GM12878 (cell line): ENCODE results near the gene SPAG16. TPM values are rescaled to one million over a fixed set of nuclear protein-coding genes. Genes with fewer than 3 reads are reported as not detected.

Experiments used
- EGR1 ChIP-seq, 2 experiments: IDR thresholded peaks; 1 replicate in 1 of 2; 2 replicates in 1 of 2; pipeline ENCODE4 v1.6.1; 2011 to 2012; ENCODE audit warnings: low read depth in 2 of 2, low read length in 2 of 2, borderline replicate concordance in 1 of 2, mild to moderate bottlenecking in 1 of 2, moderate library complexity in 1 of 2
- ELK1 ChIP-seq: IDR thresholded peaks from 2 replicates; pipeline ENCODE4 v1.6.1; 2012; ENCODE audit warnings: low read depth, low read length, improper control_type of control experiment
- MYB ChIP-seq: fragments of 150-350 bp; IDR thresholded peaks from 2 replicates; pipeline ENCODE4 v1.6.1; 2014; ENCODE audit warnings: mild to moderate bottlenecking, low read depth, low read length, borderline replicate concordance
- POLR2AphosphoS5 ChIP-seq: IDR thresholded peaks from 2 replicates; pipeline ENCODE4 v1.6.1; 2011; ENCODE audit warnings: mild to moderate bottlenecking, low read length, inconsistent platforms
- RAD21 ChIP-seq: IDR thresholded peaks from 2 replicates; pipeline ENCODE4 v1.6.1; 2011; ENCODE audit warnings: mild to moderate bottlenecking, low read depth, low read length, moderate library complexity; ENCODE audit not compliant: insufficient read depth
- RFX5 ChIP-seq: IDR thresholded peaks from 2 replicates; pipeline ENCODE4 v1.6.1; 2011; ENCODE audit warnings: low read depth, low read length, improper control_type of control experiment
- SP1 ChIP-seq: IDR thresholded peaks from one replicate; pipeline ENCODE4 v1.6.1; 2011; ENCODE audit warnings: low read depth, low read length
- ZNF384 ChIP-seq: IDR thresholded peaks from 2 replicates; pipeline ENCODE4 v1.6.1; 2012; ENCODE audit warnings: low read depth, mild to moderate bottlenecking, low read length, improper control_type of control experiment, borderline replicate concordance
- ZNF592 ChIP-seq: fragments of 450-650 bp; IDR thresholded peaks from 2 replicates; pipeline ENCODE4 v1.6.1; 2017; ENCODE audit warnings: mild to moderate bottlenecking, moderate library complexity
- polyA plus RNA-seq, 11 experiments: library from polyadenylated mRNA; depleted of rRNA in 4 of 11; unstranded in 6 of 11; stranded (reverse) in 5 of 11; fragments of >200 nt; fragmentation: Nextera tagmentation in 4 of 11; fragmentation: Illumina TruSeq in 1 of 11; extraction: Ambion mirVana in 4 of 11; extraction: Trizol in 1 of 11; gene quantifications; 1 replicate in 1 of 11; 2 replicates in 10 of 11; pipeline versions ENCODE4 v1.2.1 to v1.2.3, GENCODE V29; 2011 to 2016; ENCODE audit warnings: inconsistent platforms in 2 of 11, missing spikeins in 2 of 11, low read depth in 1 of 11
- total RNA-seq, 4 experiments: library from RNA; depleted of rRNA in 3 of 4; stranded (reverse); fragments of >200 nt in 3 of 4; fragmentation: Illumina TruSeq in 1 of 4; extraction: Trizol in 1 of 4; gene quantifications; 2 replicates each; pipeline versions ENCODE4 v1.2.1 to v1.2.3, GENCODE V29; 2013 to 2021

Gene SPAG16
- total and polyA plus RNA-seq, 10 of the 15 experiments (the other 5 are each of a cell fraction or from before 2014, with no cell fraction given): 6.0 to 25.0 (median 15.2) TPM

GRCh38 chr2:214244847-214245246 lies 960.6 kb downstream of the SPAG16 start (continued):
- TF ChIP-seq ZNF592 (no peak), MYB (no peak), EGR1 (IDR thresholded peaks at IDR 0.05; ENCODE audit: borderline replicate concordance in 1 of 2, low read depth in 2 of 2, low read length in 2 of 2) (no peak), SP1 (no peak), ZNF384 (no peak), RAD21 (no peak), POLR2AphosphoS5 (no peak), ELK1 (no peak), RFX5 (no peak)
